ENCODE results near the gene CCDC13.

Gene CCDC13

DNA sequence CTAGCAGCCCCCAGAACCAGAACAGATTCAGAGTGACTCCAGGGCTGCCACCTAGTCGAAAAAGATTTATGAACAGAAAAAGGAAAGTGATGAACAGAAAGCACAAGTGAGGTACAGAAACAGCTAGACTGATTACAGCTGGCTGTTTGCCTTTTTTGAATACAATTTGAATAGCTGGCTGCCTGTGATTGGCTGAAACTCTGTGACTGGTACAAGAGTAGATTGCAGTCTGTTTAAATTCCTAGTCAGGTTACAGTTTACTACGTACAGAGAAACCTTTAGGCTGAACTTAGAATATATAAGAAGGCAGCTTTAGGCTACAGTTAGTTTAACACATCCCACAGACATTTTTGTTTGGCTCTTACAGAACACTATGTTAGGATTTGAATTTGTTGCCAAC is 10.0 kb downstream of the CCDC13 start:
- no peak overlapping the region for H2AFZ ChIP-seq (ENCODE audit: low read depth)
- no peak overlapping the region for H3K9ac ChIP-seq
- no peaks in the 10 kb centered on the region for H3K4me1 ChIP-seq (ENCODE audit: low read depth, poor library complexity, severe bottlenecking)
- no peaks in the 10 kb centered on the region for H3K27me3 ChIP-seq (ENCODE audit: insufficient read depth, low read depth)
- no peaks in the 10 kb centered on the region for H3K36me3 ChIP-seq (ENCODE audit: insufficient read depth)
- no peaks in the 10 kb centered on the region for H4K20me1 ChIP-seq (ENCODE audit: insufficient read depth)
- no peak overlapping the region for H3K4me2 ChIP-seq
- H3K27ac ChIP-seq: no peak overlapping the region
- TF ChIP-seq, protein P1, sequence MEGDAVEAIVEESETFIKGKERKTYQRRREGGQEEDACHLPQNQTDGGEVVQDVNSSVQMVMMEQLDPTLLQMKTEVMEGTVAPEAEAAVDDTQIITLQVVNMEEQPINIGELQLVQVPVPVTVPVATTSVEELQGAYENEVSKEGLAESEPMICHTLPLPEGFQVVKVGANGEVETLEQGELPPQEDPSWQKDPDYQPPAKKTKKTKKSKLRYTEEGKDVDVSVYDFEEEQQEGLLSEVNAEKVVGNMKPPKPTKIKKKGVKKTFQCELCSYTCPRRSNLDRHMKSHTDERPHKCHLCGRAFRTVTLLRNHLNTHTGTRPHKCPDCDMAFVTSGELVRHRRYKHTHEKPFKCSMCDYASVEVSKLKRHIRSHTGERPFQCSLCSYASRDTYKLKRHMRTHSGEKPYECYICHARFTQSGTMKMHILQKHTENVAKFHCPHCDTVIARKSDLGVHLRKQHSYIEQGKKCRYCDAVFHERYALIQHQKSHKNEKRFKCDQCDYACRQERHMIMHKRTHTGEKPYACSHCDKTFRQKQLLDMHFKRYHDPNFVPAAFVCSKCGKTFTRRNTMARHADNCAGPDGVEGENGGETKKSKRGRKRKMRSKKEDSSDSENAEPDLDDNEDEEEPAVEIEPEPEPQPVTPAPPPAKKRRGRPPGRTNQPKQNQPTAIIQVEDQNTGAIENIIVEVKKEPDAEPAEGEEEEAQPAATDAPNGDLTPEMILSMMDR (conservative IDR thresholded peaks at IDR 0.05; ENCODE audit: low read depth, low read length): no peak
- H3K4me3 ChIP-seq (IDR thresholded peaks at IDR 0.05; ENCODE audit: insufficient read depth, low read depth, low read length): no peak overlapping the region
- H3K79me2 ChIP-seq (ENCODE audit: insufficient read depth, low read depth): no peaks in the 10 kb centered on the region

DNA sequence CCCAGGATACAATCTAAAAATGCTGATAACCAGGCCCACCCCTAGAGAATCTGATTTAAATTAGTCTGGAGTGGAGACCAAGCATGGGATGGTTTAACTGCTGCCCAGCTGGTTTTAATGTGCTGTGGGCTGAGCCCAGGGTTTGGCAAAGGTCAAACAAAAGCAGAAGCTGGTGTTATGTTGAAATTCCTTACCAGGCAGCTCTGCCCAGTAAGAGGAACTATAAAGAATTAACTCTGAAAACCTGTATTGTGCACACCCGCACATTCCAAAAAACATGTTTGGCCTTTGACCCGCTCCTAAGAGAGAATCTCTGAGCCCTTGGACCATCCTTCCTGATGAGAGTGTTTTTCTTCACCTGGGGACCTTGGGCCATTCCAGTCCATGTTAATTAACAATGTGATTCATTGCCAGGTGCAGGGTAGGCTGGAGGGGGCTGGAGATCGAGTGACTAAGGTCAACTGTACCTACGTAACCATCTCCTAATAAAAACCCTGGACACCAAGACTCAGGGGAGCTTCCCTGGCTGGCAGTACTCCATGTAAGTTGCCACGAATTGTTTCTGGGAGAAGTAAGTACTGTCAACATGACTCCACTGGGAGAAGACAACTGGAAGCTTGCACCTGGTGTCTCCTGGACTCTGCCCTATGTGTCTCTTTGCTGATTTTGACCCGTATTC is 10.9 kb downstream of the CCDC13 start:
- no peaks in the 10 kb centered on the region for H3K27me3 ChIP-seq (ENCODE audit: insufficient read depth, low read depth)
- H3K4me2 ChIP-seq: no peak overlapping the region
- TF ChIP-seq, protein P1 (conservative IDR thresholded peaks at IDR 0.05; ENCODE audit: low read depth, low read length): no peak
- H3K4me3 ChIP-seq (IDR thresholded peaks at IDR 0.05; ENCODE audit: insufficient read depth, low read depth, low read length): no peak overlapping the region
- no peaks in the 10 kb centered on the region for H3K4me1 ChIP-seq (ENCODE audit: low read depth, poor library complexity, severe bottlenecking)
- no peaks in the 10 kb centered on the region for H3K79me2 ChIP-seq (ENCODE audit: insufficient read depth, low read depth)
- no peak overlapping the region for H3K27ac ChIP-seq
- H3K36me3 ChIP-seq (ENCODE audit: insufficient read depth): no peaks in the 10 kb centered on the region
- H3K9ac ChIP-seq: no peak overlapping the region
- no peaks in the 10 kb centered on the region for H4K20me1 ChIP-seq (ENCODE audit: insufficient read depth)
- H2AFZ ChIP-seq (ENCODE audit: low read depth): no peak overlapping the region

DNA sequence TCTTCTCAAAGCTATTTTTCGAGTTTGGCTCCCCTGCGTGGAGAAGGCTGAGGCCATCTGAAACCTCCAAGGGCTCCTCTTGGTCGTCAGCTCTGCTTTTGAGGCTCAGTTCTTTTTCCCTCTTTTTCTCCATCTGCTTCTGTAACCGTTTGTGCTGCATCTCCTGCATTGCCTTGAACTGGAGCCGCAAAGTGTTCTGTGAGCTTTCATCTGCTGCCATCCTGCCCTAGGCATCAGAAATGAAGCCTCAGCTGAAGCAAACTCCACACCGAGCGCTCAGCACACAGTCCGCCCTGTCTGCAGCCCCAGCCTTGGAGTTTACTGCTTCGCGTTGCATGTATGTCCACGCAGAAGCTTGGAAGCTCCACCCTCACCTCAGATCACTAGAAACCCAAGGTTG is 14.9 kb downstream of the CCDC13 start:
- Histone ChIP-seq H4K20me1 (ENCODE audit: insufficient read depth) (no peaks in the 10 kb centered on the region), H3K36me3 (ENCODE audit: insufficient read depth) (no peaks in the 10 kb centered on the region), H3K9ac (no peak overlapping the region), H2AFZ (ENCODE audit: low read depth) (no peak overlapping the region), H3K4me3 (IDR thresholded peaks at IDR 0.05; ENCODE audit: insufficient read depth, low read depth, low read length) (no peak overlapping the region), H3K4me1 (ENCODE audit: low read depth, poor library complexity, severe bottlenecking) (no peaks in the 10 kb centered on the region), H3K27me3 (ENCODE audit: insufficient read depth, low read depth) (no peaks in the 10 kb centered on the region), H3K79me2 (ENCODE audit: insufficient read depth, low read depth) (no peaks in the 10 kb centered on the region), H3K4me2 (no peak overlapping the region), H3K27ac (no peak overlapping the region)
- TF ChIP-seq, protein P1 (conservative IDR thresholded peaks at IDR 0.05; ENCODE audit: low read depth, low read length): no peak

DNA sequence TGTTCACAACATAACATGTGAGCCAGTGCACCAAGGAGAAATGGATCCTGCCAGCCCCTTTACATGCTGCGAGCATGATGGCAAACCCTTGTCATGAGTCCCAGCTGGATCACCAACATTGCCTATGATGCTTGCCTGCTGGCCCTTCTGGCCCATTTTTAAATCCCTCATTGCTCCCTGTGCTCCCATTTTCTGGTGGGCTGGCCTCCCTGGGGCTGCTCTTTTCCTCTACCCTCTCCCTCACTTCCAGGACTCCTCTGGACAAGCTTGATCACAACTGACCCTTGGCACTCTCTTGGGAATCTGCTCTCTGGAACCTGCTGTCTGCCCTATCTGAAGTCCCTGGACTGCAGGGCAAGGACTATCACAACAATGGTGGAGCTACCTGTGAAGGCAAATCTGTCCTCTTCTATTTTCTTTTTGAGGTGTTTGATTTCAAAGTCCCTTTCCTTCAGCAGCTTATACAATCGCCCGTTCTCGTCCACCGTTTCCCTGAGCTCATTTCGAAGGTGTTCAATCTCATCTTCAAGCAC is 16.3 kb downstream of the CCDC13 start:
- no peak overlapping the region for H3K9ac ChIP-seq
- no peak overlapping the region for H3K4me3 ChIP-seq (IDR thresholded peaks at IDR 0.05; ENCODE audit: insufficient read depth, low read depth, low read length)
- TF ChIP-seq, protein P1 (conservative IDR thresholded peaks at IDR 0.05; ENCODE audit: low read depth, low read length): no peak
- H3K4me1 ChIP-seq (ENCODE audit: low read depth, poor library complexity, severe bottlenecking): no peaks in the 10 kb centered on the region
- no peaks in the 10 kb centered on the region for H3K27me3 ChIP-seq (ENCODE audit: insufficient read depth, low read depth)
- H3K79me2 ChIP-seq (ENCODE audit: insufficient read depth, low read depth): no peaks in the 10 kb centered on the region
- no peak overlapping the region for H2AFZ ChIP-seq (ENCODE audit: low read depth)
- no peak overlapping the region for H3K27ac ChIP-seq
- H3K36me3 ChIP-seq (ENCODE audit: insufficient read depth): no peaks in the 10 kb centered on the region
- no peak overlapping the region for H3K4me2 ChIP-seq
- no peaks in the 10 kb centered on the region for H4K20me1 ChIP-seq (ENCODE audit: insufficient read depth)

All from KMS-11 (cell line).